NK-92 (cell line): ENCODE results near the gene CSTB.
"Not testable (repeated sequence)": the region's sequence is repeated elsewhere in the genome, so short reads cannot be mapped to it uniquely, and the experiment has no call there.

Experiments used
- DNase-seq: peaks from one replicate; lab custom pipeline; 2025; ENCODE audit not compliant: unreplicated experiment; lab: John Stamatoyannopoulos, UW

Gene CSTB

GRCh38 chr21:43775795-43776430, at the start of gene CSTB:
Gene CSTB (minus strand): TSS chr21:43776308. CDS start chr21:43776269, 39 bp downstream.
- DNase-seq, result no peak

GRCh38 chr21:43825242-43825935, 49.3 kb upstream of the CSTB start:
- no peak for DNase-seq

DNA sequence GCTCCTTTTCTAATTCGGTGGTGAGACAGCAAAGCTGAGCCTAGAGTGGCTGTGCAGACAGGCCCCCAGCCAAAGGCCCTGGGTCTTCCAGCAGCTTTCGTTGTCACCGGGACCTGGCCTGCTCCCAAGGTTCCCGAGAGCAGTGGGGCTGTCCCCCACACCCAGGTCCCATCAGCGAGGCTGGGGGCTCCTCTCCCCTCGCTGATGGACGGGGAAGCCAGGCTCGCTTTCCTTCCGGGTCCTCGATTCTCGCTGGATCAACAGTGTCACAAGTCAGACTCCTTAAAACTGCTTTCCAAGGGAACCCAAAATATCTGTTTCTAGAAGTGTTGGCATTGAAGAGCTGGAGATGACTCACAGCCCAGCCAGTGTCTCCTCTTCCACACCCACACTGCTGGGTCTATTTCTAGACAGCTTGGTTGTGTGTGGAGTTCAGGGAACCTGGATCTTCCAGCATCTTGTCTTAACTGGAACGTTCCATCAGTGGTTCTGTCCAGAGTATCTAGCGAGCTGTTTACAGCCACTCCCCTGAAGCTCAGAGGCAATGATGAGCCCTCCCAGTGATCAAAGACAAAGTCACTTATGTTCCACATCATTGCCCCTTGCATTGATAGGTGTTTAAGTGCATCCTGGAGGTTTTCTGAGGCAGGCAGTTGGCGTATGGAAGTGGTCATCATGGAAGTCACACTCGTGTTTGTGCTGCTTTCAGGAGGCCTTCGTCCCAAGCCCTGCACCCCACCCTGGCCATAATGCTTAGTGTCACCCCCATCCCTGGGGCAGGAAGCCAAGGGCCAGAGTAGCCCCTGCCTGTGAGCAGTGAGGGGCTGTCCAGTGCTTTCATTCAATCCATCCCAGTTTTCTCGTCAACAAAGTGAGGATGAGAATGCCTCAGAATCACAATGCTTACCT, 48.5 kb upstream of the CSTB start:
- no peak for DNase-seq

- not testable (repeated sequence) for DNase-seq
Observed at GRCh38 chr21:43822741-43823140, 46.6 kb upstream of the CSTB start.

DNA sequence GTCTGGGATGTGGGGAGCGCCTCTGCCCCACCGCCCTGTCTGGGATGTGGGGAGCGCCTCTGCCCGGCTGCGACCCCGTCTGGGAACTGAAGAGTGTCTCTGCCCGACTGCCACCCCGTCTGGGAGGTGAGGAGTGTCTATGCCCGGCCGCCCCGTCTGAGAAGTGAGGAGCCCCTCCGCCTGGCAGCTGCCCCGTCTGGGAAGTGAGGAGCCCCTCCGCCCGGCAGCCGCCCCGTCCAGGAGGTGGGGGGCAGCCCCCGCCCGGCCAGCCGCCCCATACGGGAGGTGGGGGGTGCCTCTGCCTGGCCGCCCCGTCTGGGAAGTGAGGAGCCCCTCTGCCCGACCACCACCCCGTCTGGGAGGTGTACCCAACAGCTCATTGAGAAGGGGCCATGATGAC, 46.1 kb upstream of the CSTB start:
- DNase-seq, result not testable (repeated sequence)

DNA sequence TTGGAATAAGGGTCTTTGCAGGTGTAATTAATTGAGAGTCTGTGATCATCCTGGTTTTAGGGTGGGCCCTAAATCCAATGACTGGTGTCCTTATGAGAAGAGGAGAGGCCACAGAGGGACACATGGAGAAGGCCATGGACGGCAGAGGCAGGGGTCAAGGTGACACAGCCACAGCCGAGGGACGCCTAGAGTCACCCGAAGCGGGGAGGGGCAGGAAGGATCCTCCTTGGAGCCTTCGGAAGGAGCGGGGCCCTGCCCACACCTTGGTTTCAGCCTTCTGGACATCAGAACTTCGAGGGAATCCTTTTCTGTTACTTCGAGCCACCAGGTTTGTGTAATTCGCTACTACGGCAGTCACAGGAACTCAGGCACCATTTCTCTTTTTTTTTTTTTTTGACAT, 44.4 kb upstream of the CSTB start:
- no peak for DNase-seq

GRCh38 chr21:43819511-43820405, 43.6 kb upstream of the CSTB start:
- no peak for DNase-seq

- DNase-seq, result no peak
Observed at GRCh38 chr21:43818685-43819084, 42.6 kb upstream of the CSTB start.

GRCh38 chr21:43817157-43818086, 41.3 kb upstream of the CSTB start:
- no peak for DNase-seq

- no peak for DNase-seq
Observed at GRCh38 chr21:43816611-43817071, 40.5 kb upstream of the CSTB start.

DNA sequence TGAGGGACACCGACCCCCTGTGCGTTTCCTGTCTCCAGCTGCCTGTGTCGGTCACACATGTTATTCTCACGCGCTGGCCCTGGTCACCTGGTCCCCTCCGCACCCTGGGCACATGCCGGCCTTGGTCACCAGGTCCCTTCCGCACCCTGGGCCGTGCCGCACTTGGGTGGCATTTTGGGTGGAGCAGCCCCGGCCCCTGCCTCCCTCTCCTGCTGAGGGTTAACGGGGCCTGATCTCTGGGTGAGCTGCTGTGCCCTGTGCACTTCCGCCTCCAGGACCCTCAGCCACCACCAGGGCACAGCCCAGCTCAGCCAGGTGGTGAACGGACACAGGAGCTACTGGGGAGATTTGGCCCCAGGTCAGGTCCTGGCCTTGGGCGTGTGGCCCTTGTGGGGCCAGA, 39.9 kb upstream of the CSTB start:
- no peak for DNase-seq

DNA sequence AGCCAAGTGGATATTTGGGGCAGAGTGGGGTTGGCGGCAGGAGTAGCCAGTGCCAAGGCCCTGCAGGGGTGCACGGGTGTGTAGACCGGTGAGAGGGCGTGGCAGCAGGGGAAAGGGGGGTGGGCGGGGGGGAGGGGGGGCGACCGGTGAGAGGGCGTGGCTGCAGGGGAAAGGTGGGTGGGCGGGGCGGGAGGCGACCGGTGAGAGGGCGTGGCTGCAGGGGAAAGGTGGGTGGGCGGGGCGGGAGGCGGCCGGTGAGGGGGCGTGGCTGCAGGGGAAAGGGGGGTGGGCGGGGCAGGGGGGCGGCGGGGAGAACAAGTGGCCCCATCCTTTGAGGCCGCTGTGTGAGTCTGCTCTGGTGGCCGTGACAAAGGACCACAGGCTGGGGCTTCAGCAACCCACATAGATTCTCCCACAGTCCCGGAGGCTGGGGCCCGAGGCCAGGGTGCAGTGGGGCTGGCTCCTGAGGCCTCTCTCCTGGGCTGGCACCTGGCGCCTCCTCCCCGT, 39.1 kb upstream of the CSTB start:
- DNase-seq, result no peak

- no peak for DNase-seq
Observed at GRCh38 chr21:43814215-43815106, 38.4 kb upstream of the CSTB start.

DNA sequence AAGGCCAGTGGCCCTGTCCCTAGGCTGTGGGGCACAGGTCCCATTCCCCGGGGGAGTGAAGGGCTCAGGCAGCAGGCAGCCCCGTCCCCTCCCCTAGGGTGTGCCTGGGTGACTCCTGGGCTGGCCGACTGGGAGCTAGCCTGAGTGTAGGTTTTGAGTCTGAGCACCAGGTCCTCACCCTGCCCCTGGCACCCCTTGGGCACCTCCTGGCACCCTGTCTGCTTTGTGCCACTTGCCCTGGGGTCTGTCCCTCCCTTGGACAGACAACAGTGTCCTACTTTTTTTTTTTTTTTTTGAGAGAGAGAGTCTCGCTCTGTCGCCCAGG, 37.5 kb upstream of the CSTB start:
- DNase-seq, result no peak

GRCh38 chr21:43812957-43813655, 37.0 kb upstream of the CSTB start:
- no peak for DNase-seq

- DNase-seq, result no peak
Observed at GRCh38 chr21:43812139-43812821, 36.2 kb upstream of the CSTB start.
